GM23338 (cell line): ENCODE measurements around the gene SLC66A1.

Experiments used
- EZH2 ChIP-seq: fragments of 200-600 bp; sonication (generic); IDR thresholded peaks from one replicate; pipeline ENCODE4 v1.8.0; 2017; ENCODE audit warnings: antibody characterized with exemption, mild to moderate bottlenecking, low read depth; ENCODE audit not compliant: unreplicated experiment
- EZH2phosphoT487 ChIP-seq: fragments of 200-600 bp; sonication (generic); IDR thresholded peaks from one replicate; pipeline ENCODE4 v1.8.1; 2018; ENCODE audit warnings: antibody characterized with exemption; ENCODE audit not compliant: unreplicated experiment
- JUNB ChIP-seq: IDR thresholded peaks from one replicate; pipeline ENCODE4 v1.6.1; 2016; ENCODE audit warnings: antibody characterized with exemption; ENCODE audit not compliant: unreplicated experiment
- POLR2AphosphoS5 ChIP-seq: IDR thresholded peaks from 2 replicates; pipeline ENCODE4 v1.6.1; 2016; ENCODE audit warnings: antibody characterized with exemption, low read depth
- STAT1 ChIP-seq: IDR thresholded peaks from one replicate; pipeline ENCODE4 v1.6.1; 2016; ENCODE audit warnings: antibody characterized with exemption; ENCODE audit not compliant: unreplicated experiment
- ZNF114 ChIP-seq: fragments of 250-450 bp; sonication (Bioruptor Pico); IDR thresholded peaks from 2 replicates; pipeline ENCODE4 v1.5.0; 2020; ENCODE audit warnings: mild to moderate bottlenecking, moderate library complexity
- ZNF331 ChIP-seq: fragments of 250-450 bp; sonication (Bioruptor Pico); IDR thresholded peaks from 2 replicates; pipeline ENCODE4 v1.5.0; 2020; ENCODE audit warnings: low read depth, mild to moderate bottlenecking, moderate library complexity
- TF ChIP-seq, protein P1 (sequence below), 2 experiments: fragments of 200-600 bp in 1 of 2; sonication (generic) in 1 of 2; conservative IDR thresholded peaks; 2 replicates each; pipeline versions ENCODE4 v1.5.1 to v1.6.1; 2016 to 2017; ENCODE audit warnings: antibody characterized with exemption in 2 of 2, low read depth in 2 of 2, mild to moderate bottlenecking in 2 of 2, moderate library complexity in 1 of 2
- TF ChIP-seq, protein P2 (sequence below): IDR thresholded peaks from one replicate; pipeline ENCODE4 v1.6.1; 2018; ENCODE audit warnings: antibody characterized with exemption; ENCODE audit not compliant: unreplicated experiment
- TF ChIP-seq, protein P3 (sequence below): IDR thresholded peaks from 2 replicates; pipeline ENCODE4 v1.6.1; 2016; ENCODE audit warnings: antibody characterized with exemption

DNA sequence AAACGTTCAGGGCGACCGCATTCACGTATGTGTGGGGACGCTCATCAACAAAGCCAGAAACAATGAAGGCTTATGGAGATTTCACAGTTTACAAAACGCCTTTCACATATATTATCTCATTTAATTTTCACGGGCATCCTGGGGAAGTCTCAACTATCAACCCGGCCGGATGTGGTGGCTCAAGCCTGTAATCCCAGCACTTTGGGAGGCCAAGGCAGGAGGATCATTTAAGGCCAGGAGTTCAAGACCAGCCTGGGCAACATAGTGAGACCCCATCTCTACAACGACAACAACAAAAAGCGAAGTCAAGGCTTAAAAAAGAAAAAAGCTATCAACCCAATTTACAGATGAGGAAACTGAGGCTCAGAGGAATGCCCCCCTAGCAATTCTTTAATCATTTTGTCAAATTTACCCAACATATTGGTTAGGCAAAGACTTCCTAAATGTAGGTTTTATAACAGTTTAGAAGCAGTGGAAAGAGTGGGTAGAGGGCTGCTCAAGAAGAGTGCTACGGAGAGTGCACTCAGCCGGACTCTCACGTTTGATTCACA lies 28.3 kb downstream of the SLC66A1 start:
- TF ChIP-seq, protein P1, sequence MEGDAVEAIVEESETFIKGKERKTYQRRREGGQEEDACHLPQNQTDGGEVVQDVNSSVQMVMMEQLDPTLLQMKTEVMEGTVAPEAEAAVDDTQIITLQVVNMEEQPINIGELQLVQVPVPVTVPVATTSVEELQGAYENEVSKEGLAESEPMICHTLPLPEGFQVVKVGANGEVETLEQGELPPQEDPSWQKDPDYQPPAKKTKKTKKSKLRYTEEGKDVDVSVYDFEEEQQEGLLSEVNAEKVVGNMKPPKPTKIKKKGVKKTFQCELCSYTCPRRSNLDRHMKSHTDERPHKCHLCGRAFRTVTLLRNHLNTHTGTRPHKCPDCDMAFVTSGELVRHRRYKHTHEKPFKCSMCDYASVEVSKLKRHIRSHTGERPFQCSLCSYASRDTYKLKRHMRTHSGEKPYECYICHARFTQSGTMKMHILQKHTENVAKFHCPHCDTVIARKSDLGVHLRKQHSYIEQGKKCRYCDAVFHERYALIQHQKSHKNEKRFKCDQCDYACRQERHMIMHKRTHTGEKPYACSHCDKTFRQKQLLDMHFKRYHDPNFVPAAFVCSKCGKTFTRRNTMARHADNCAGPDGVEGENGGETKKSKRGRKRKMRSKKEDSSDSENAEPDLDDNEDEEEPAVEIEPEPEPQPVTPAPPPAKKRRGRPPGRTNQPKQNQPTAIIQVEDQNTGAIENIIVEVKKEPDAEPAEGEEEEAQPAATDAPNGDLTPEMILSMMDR (conservative IDR thresholded peaks at IDR 0.05; ENCODE audit: low read depth in 2 of 2): no peak
- TF ChIP-seq EZH2 (no peak), EZH2phosphoT487 (no peak), POLR2AphosphoS5 (no peak), JUNB (no peak), ZNF331 (no peak), STAT1 (no peak), ZNF114 (CRISPR knock-in tag) (no peak)
- TF ChIP-seq, protein P2, sequence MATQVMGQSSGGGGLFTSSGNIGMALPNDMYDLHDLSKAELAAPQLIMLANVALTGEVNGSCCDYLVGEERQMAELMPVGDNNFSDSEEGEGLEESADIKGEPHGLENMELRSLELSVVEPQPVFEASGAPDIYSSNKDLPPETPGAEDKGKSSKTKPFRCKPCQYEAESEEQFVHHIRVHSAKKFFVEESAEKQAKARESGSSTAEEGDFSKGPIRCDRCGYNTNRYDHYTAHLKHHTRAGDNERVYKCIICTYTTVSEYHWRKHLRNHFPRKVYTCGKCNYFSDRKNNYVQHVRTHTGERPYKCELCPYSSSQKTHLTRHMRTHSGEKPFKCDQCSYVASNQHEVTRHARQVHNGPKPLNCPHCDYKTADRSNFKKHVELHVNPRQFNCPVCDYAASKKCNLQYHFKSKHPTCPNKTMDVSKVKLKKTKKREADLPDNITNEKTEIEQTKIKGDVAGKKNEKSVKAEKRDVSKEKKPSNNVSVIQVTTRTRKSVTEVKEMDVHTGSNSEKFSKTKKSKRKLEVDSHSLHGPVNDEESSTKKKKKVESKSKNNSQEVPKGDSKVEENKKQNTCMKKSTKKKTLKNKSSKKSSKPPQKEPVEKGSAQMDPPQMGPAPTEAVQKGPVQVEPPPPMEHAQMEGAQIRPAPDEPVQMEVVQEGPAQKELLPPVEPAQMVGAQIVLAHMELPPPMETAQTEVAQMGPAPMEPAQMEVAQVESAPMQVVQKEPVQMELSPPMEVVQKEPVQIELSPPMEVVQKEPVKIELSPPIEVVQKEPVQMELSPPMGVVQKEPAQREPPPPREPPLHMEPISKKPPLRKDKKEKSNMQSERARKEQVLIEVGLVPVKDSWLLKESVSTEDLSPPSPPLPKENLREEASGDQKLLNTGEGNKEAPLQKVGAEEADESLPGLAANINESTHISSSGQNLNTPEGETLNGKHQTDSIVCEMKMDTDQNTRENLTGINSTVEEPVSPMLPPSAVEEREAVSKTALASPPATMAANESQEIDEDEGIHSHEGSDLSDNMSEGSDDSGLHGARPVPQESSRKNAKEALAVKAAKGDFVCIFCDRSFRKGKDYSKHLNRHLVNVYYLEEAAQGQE: no peak
- TF ChIP-seq, protein P3, sequence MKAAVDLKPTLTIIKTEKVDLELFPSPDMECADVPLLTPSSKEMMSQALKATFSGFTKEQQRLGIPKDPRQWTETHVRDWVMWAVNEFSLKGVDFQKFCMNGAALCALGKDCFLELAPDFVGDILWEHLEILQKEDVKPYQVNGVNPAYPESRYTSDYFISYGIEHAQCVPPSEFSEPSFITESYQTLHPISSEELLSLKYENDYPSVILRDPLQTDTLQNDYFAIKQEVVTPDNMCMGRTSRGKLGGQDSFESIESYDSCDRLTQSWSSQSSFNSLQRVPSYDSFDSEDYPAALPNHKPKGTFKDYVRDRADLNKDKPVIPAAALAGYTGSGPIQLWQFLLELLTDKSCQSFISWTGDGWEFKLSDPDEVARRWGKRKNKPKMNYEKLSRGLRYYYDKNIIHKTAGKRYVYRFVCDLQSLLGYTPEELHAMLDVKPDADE: no peak
